Type B pancreatic cell (in vitro differentiated cells): ENCODE results near the gene OBSL1. TPM values are rescaled to one million over a fixed set of nuclear protein-coding genes. Genes with fewer than 3 reads are reported as not detected.

Experiments
- DNase-seq: peaks from one replicate; pipeline ENCODE4 v3.0.0; 2021; ENCODE audit warnings: mixed read lengths; ENCODE audit not compliant: unreplicated experiment; ENCODE audit errors: extremely low spot score
- H3K27ac Mint-ChIP-seq: 2 replicates; pipeline ENCODE4 v1.8.0; 2021; ENCODE audit warnings: mild to moderate bottlenecking, mixed read lengths
- H3K27me3 Mint-ChIP-seq: 2 replicates; pipeline ENCODE4 v1.8.0; 2021; ENCODE audit warnings: mixed read lengths
- H3K36me3 Mint-ChIP-seq: 2 replicates; pipeline ENCODE4 v1.8.0; 2021; ENCODE audit warnings: mixed read lengths
- H3K4me1 Mint-ChIP-seq: one replicate; pipeline ENCODE4 v1.8.0; 2021; ENCODE audit warnings: mixed read lengths; ENCODE audit not compliant: unreplicated experiment
- H3K4me3 Mint-ChIP-seq: 2 replicates; pipeline ENCODE4 v1.8.0; 2021; ENCODE audit warnings: mild to moderate bottlenecking, mixed read lengths
- H3K9me3 Mint-ChIP-seq: 2 replicates; pipeline ENCODE4 v1.8.0; 2021; ENCODE audit warnings: mixed read lengths
- total RNA-seq: library from RNA; stranded (reverse); gene quantifications from 2 replicates; pipeline ENCODE4 v1.2.1, GENCODE V29; 2021; ENCODE audit warnings: low replicate concordance
- TF ChIP-seq, protein P1 (sequence below): fragments of 200-600 bp; sonication (generic); conservative IDR thresholded peaks from 2 replicates; pipeline ENCODE4 v1.5.0; 2021; ENCODE audit warnings: antibody characterized with exemption, mild to moderate bottlenecking

The OBSL1 gene
- total RNA-seq, 1 donor from 2014 or later, result 197 TPM

DNA sequence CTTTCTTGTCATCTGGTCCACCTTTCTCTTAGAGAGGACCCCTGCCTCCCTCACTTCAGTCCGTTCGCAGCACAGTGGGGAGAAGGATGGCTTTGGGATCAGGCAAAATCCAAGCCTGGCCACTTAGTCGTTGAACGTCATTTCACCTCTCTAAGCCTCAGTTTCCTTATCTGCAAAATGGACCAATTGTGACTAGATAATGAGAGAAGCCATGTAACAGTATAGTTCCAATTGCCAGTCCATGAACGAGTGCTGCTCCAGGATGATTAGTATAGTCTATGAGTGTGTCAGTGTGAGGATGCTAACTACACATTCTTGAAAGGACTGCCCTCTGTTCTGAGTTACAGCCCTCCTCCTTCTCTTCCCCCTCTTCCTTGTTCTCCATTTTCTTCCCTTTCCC lies 1.8 kb upstream of the OBSL1 start:
- Mint-ChIP-seq H3K4me1 (peaks cover 35% of the 10 kb centered on the region), H3K4me3 (peak overlapping the region; percentile 62)

DNA sequence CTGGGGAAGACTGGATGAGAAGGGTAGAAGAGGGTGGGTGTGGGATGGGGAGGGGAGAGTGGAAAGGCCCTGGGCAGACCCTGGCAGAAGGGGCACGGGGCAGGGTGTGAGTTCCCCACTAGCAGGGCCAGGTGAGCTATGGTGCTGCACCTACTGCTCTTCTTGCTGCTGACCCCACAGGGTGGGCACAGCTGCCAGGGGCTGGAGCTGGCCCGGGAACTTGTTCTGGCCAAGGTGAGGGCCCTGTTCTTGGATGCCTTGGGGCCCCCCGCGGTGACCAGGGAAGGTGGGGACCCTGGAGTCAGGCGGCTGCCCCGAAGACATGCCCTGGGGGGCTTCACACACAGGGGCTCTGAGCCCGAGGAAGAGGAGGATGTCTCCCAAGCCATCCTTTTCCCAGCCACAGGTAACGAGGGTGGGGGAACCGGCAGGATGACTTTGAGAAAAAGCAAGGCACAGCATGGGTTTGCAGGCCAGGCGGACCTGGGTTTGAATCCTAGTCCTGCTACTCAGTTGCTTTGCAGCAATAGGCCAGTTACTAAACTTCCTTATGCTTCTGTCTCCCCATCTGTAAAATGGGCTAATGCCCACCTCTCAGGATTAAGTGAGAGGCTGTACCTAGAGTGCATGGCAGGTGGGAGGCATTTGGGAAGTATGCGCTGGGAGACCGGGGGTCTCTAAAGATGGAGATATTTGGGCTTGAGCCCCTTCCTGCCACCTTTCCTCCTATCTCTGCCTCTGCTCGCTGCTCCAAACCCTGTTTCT lies 1.1 kb upstream of the OBSL1 start, which contains the start of gene INHA:
Gene INHA (plus strand): TSS at position 74 of the 765 bp plus-strand sequence. CDS start 65 bp downstream, at position 139.
- H3K36me3 Mint-ChIP-seq, result peaks cover 5% of the 10 kb centered on the region
- H3K9me3 Mint-ChIP-seq, result no peaks in the 10 kb centered on the region
- H3K27me3 Mint-ChIP-seq, result peaks cover 3% of the 10 kb centered on the region
- TF ChIP-seq, protein P1, sequence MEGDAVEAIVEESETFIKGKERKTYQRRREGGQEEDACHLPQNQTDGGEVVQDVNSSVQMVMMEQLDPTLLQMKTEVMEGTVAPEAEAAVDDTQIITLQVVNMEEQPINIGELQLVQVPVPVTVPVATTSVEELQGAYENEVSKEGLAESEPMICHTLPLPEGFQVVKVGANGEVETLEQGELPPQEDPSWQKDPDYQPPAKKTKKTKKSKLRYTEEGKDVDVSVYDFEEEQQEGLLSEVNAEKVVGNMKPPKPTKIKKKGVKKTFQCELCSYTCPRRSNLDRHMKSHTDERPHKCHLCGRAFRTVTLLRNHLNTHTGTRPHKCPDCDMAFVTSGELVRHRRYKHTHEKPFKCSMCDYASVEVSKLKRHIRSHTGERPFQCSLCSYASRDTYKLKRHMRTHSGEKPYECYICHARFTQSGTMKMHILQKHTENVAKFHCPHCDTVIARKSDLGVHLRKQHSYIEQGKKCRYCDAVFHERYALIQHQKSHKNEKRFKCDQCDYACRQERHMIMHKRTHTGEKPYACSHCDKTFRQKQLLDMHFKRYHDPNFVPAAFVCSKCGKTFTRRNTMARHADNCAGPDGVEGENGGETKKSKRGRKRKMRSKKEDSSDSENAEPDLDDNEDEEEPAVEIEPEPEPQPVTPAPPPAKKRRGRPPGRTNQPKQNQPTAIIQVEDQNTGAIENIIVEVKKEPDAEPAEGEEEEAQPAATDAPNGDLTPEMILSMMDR, result no peak
- peak within 1 kb of the TSS; percentile 86 for H3K27ac Mint-ChIP-seq
- peak within 1 kb of the TSS; percentile 85 for H3K4me3 Mint-ChIP-seq
- peaks cover 31% of the 10 kb centered on the region for H3K4me1 Mint-ChIP-seq
- DNase-seq, result no peak

More for the DNA sequence above, 1.8 kb upstream of the OBSL1 start:
- no peaks in the 10 kb centered on the region for H3K9me3 Mint-ChIP-seq
- TF ChIP-seq, protein P1, result no peak
- peaks cover 5% of the 10 kb centered on the region for H3K36me3 Mint-ChIP-seq
- no peak for DNase-seq
- peaks cover 3% of the 10 kb centered on the region for H3K27me3 Mint-ChIP-seq
- peak overlapping the region; percentile 78 for H3K27ac Mint-ChIP-seq

DNA sequence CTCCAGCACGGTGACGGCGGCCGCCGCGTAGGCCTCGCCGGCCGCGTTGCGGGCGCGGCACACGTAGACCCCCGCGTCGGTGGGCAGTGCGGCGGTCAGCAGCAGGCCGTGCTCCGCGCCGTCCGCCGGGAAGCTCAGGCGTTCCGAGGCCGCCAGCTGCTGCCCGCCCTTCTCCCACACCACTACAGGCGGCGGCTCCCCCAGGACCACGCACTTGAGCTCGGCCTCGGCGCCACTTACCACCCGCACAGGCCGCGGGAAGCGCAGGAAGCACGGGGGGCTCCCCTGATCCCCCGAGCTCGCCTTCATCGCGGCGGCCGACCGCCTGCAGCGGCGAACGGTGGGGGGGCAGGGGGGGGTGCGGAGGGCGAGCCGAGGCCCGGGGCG lies 422 bp downstream of the OBSL1 start:
- TF ChIP-seq, protein P1, result no peak
- Mint-ChIP-seq H3K4me1 (peaks cover 17% of the 10 kb centered on the region), H3K4me3 (no peak overlapping the region), H3K27me3 (no peaks in the 10 kb centered on the region), H3K9me3 (no peaks in the 10 kb centered on the region), H3K36me3 (peaks cover 13% of the 10 kb centered on the region), H3K27ac (no peak overlapping the region)
- DNase-seq, result no peak

DNA sequence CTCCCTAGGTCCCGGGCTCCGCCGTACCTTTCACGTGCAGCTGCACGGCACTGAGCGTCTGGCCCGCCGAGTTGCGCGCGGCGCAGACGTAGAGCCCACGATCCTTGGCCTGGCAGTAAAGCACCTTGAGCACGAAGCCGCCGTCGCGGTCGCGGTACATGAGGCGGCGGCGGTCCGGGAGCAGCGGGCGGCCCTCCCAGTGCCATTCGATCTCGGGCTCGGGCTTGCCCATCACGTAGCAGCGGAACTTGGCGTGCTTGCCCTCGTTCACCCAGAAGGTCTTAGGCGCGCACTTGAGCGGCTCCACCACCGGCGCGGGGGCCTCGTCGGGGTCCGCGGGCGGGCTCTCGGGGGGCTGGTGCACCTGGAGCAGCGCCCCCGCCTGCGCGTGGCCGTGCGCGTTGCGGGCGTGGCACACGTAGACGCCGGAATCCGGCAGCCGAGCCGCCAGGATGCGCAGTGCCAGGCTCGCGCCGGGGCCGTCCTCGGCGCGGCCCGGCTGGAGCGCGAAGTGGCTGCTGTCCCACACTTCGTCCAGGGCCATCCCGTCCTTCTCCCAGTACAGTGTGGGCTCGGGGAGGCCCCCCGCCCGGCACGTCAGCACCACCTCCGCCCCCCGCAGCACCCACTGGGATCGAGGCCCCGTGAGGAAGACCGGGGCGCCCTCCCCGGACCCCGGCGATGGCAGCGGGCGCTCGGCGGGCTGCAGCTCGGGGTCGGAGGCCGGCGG lies 980 bp downstream of the OBSL1 start:
- peak overlapping the region; percentile 57 for H3K27ac Mint-ChIP-seq
- TF ChIP-seq, protein P1, result no peak
- DNase-seq, result no peak
- H3K4me1 Mint-ChIP-seq, result peaks cover 17% of the 10 kb centered on the region
- no peaks in the 10 kb centered on the region for H3K9me3 Mint-ChIP-seq
- H3K36me3 Mint-ChIP-seq, result peaks cover 14% of the 10 kb centered on the region
- peak overlapping the region; percentile 79 for H3K4me3 Mint-ChIP-seq
- no peaks in the 10 kb centered on the region for H3K27me3 Mint-ChIP-seq

DNA sequence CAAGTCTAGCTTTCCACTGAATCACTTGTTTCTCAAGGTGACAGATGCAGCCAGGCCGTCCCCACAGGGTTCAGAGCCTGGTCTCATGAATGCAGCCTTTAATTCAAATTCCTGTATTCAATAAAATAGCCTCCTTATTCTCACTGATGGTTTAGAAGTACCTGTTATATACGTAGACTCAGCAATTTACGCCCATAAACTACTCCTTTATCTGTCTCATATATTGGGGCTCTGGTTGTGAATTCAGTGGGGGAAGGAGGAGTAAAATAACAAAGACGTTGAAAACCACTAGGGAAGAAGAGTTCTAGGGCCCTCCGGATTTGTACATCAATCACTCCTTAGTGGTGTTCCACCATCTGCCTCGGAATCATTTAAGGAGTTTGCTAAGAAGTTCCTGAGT lies 1.7 kb downstream of the OBSL1 start:
- Mint-ChIP-seq H3K9me3 (no peaks in the 10 kb centered on the region), H3K4me1 (peaks cover 17% of the 10 kb centered on the region), H3K4me3 (peak overlapping the region; percentile 79), H3K36me3 (peaks cover 14% of the 10 kb centered on the region), H3K27me3 (no peaks in the 10 kb centered on the region), H3K27ac (peak overlapping the region; percentile 57)
- TF ChIP-seq, protein P1, result no peak
- no peak for DNase-seq
